GM12872 (cell line): ENCODE results near the gene SYT1.

Source experiments
- TF ChIP-seq, protein P1 (sequence below): IDR thresholded peaks from 3 replicates; pipeline ENCODE4 v1.5.1; 2011; ENCODE audit warnings: low read depth, mild to moderate bottlenecking, low read length, moderate library complexity; ENCODE audit not compliant: insufficient read depth

The SYT1 gene

DNA sequence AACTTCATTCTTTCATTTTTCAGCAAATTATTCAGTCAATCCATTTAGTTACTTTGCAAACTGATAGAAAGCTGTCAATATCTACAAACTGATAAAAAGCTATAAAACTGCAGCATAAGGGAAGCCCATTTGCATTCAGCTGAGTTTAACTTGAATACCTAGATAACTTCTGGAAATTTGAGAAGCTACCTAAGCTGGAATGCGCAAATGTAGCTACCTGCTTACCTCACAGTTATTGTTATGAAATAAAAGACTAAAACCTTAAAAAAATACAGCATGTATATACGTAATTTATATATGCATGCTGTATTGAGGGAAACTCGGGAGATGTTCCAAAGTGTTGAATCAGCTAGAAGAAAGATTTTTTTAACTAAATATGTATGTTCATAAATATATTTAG is 94.4 kb downstream of the SYT1 start:
- TF ChIP-seq, protein P1, sequence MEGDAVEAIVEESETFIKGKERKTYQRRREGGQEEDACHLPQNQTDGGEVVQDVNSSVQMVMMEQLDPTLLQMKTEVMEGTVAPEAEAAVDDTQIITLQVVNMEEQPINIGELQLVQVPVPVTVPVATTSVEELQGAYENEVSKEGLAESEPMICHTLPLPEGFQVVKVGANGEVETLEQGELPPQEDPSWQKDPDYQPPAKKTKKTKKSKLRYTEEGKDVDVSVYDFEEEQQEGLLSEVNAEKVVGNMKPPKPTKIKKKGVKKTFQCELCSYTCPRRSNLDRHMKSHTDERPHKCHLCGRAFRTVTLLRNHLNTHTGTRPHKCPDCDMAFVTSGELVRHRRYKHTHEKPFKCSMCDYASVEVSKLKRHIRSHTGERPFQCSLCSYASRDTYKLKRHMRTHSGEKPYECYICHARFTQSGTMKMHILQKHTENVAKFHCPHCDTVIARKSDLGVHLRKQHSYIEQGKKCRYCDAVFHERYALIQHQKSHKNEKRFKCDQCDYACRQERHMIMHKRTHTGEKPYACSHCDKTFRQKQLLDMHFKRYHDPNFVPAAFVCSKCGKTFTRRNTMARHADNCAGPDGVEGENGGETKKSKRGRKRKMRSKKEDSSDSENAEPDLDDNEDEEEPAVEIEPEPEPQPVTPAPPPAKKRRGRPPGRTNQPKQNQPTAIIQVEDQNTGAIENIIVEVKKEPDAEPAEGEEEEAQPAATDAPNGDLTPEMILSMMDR: no peak

DNA sequence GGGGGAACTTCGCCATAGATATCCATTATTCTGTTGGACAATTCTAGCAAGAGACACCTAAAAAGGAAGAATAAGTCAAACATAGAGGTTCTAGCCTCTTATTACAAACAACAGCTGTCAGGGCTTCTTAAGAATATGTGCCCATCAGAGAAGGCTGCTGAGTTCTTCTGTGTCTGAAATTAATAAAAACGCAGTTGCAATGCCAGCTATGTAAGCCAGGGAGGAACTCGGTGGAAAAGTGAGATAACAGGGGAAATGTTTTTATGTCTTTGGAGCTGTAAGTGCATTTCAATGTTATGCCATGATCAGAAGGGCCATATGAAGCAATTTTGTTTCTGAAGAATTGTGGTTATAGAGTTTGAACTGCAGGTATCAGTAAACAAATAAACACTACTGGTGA is 95.0 kb downstream of the SYT1 start:
- TF ChIP-seq, protein P1: no peak

DNA sequence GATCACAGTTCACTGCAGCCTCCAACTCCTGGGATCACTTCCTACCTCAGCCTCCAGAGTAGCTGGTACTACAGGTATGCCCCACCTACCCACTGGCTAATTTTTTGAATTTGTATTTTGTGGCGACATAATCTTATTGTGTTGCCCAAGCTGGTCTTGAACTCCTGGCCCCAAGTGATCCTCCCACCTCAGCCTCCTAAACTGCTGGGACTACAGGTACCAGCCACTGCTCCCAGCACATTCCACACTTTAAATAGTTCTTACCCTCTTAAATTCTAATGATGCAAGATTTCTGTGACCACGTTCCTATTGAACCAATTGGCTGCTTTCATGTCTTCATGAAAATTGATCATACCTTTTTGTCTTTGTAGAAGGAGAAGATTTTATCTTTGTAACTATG is 96.6 kb downstream of the SYT1 start:
- TF ChIP-seq, protein P1: no peak

DNA sequence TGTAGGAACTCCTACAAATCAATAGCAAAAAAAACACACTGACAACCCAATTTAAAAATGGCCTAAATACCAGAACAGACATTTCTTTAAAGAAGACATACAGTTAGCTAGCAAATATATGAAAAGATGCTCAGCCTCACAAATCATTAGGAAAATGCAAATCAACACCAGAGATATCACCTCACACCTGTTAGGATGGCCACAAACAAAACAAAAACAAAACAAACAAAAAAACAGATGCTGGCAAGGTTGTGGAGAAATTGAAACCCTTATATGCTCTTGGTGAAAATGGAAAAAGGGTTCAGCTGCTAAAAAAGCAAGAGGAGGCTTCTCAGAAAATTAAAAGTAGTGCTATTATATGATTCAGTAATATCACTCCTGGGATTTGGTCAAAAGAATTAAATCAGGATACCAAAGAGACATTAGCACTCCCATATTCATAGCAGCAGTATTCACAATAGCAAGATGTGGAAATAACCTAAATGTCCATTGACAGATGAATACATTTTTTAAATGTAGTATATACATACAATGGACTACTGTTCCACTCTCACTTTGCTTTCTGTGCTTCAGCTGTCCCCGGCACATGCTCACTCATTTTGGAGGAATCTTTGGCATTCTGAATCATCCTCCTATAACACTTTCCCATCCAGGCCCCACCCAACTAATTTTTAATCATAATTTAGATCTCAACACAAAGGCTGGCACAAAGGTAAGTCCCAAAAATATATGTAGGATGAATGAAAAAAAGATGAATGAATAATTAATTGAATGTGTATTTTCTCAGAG is 99.1 kb downstream of the SYT1 start:
- TF ChIP-seq, protein P1: no peak

DNA sequence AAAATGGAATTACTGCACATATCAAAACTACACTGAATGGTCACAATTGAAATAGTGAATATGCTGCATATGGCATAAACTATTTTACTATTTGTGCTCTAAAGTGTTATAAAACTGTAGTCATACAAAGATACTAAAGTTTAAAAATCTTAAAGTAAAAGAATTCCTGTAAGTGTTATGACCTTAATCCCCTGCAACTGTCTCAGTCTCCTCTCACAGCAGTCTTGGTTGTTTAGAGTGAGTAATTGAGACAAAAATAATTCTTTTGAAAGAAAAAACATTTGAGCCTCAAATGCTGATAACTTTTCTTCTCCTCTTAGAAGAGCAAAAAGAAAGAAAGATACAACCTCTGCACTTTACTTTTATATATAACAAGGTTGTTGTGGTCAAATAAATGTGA is 99.9 kb downstream of the SYT1 start:
- TF ChIP-seq, protein P1: no peak

DNA sequence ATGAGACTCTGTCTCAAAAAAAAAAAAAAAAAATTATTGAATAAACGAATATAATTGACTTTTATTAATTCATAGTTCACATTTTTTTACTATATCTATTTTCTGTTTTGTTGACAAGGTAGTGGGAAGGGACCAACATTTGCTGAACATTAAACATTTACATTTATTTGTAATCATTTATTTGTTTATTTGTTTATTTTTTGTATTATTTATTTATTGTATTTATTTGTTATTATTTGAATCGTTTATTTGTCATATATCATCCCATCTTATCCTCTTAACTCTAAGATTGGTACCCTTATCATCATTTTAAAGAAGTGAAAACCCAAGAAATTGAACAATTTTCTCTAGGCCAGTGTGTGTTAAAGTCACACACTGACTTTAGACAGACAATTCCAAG is 101.5 kb downstream of the SYT1 start:
- TF ChIP-seq, protein P1: no peak

DNA sequence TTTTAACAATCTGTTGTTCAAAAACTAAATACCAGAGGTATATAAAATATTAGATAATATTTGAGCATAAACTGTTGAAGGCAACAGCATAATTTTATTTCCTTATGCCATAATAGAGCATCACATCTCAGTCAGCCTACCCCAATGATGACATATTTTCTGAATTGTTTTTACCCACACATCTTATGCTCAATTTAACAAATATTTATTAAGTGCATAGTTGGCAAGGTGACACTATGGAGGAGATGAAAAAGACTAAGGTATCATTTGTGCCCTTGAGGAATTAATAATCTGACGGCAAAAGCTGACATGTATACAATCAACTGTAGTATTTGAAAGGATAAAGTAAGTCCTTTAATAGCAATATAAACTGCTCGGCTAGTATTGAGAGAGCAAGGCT is 102.4 kb downstream of the SYT1 start:
- TF ChIP-seq, protein P1: no peak

DNA sequence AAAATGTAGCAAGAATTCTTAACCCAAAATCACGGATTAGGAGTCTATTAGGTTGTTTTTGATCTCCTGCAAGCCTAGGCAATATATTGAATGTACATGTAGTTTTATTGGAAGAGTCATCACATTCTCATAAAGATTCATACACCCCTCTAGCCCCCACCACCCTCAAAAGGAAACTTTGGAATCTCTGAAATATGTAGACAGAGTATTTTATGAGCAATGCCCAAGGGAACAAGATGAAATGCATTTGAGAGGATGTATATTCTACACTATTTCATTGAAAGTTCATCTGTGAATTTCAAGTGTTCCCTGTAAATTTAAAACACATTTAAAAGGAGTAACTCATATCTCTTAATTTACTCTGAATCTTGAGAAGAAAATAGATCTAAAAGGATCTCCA is 103.7 kb downstream of the SYT1 start:
- TF ChIP-seq, protein P1: no peak
